ENCODE measurements around the gene DPP6.

DPP6 gene

DNA sequence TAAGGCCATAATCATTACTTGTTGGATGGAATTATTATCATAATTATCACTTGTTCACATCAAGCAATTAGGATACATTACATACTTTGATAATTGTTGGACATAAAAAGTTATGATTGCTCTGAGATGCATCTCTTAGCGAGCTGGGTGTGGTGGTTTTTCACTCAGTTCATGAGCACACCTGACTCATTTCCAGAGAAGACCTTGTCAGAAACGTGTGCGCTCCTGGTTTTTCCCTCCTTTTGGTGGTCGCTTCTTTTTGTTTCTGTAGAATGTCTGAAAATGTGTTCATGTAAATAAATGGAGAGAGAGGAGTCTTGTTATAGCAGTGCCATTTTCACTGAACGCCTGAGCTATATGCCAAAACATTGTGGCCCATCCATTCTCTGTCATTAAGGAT is 809.4 kb downstream of the DPP6 start:
- no peaks in the 10 kb centered on the region for H3K9me3 ChIP-seq (ENCODE audit: low read depth, low read length)
- no peaks in the 10 kb centered on the region for H3K36me3 ChIP-seq (ENCODE audit: insufficient read depth, low read length)
- no peak overlapping the region for H3K27ac ChIP-seq
- TF ChIP-seq POLR2AphosphoS5 (IDR thresholded peaks at IDR 0.05; ENCODE audit: borderline replicate concordance, low read depth, low read length) (no peak), FOXP2 (optimal IDR thresholded peaks at IDR 0.05; ENCODE audit: control extremely low read depth, extremely low read length, insufficient read depth) (no peak), EZH2 (IDR thresholded peaks at IDR 0.05) (no peak)
- no peak for DNase-seq (ENCODE audit: low read depth, low spot score)
- H3K9ac ChIP-seq (ENCODE audit: insufficient read length): no peak overlapping the region
- H3K4me3 ChIP-seq: no peak overlapping the region

DNA sequence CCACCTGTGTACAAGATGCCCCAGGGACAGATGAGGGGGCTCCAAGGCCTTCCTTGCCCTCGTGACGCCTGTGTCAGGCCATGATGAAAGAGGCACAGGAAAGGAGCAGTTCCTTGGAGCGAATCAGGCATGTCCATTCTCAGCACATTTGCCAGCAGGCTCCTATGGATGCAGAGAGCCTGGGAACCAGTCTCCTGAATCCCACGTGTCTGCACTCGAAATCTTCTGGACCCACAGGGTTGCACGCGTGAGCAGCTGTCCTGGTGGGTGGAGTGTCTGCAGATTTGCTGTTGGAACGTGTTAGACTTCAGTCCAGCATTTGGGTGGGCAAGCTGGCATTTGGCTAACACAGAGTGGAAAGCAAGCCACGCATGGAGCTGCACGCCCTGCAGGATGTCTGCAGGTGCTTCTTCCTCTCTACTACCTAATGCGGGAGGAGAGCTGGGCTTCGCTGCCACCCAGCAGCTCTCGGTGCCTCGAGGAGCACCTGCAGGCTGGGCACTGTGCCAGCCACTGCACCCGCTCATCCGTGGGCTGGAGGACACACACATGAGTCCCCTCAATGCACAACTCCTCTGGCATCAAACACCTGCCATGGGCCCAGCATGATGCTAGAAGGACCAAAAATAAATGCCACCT is 810.1 kb downstream of the DPP6 start:
- TF ChIP-seq FOXP2 (optimal IDR thresholded peaks at IDR 0.05; ENCODE audit: control extremely low read depth, extremely low read length, insufficient read depth): no peak
- no peak for TF ChIP-seq POLR2AphosphoS5 (IDR thresholded peaks at IDR 0.05; ENCODE audit: borderline replicate concordance, low read depth, low read length)
- no peak for TF ChIP-seq EZH2 (IDR thresholded peaks at IDR 0.05)
- Histone ChIP-seq H3K36me3 (ENCODE audit: insufficient read depth, low read length) (no peaks in the 10 kb centered on the region), H3K27ac (no peak overlapping the region), H3K9ac (ENCODE audit: insufficient read length) (no peak overlapping the region), H3K4me3 (no peak overlapping the region), H3K9me3 (ENCODE audit: low read depth, low read length) (no peaks in the 10 kb centered on the region)
- no peak for DNase-seq (ENCODE audit: low read depth, low spot score)

DNA sequence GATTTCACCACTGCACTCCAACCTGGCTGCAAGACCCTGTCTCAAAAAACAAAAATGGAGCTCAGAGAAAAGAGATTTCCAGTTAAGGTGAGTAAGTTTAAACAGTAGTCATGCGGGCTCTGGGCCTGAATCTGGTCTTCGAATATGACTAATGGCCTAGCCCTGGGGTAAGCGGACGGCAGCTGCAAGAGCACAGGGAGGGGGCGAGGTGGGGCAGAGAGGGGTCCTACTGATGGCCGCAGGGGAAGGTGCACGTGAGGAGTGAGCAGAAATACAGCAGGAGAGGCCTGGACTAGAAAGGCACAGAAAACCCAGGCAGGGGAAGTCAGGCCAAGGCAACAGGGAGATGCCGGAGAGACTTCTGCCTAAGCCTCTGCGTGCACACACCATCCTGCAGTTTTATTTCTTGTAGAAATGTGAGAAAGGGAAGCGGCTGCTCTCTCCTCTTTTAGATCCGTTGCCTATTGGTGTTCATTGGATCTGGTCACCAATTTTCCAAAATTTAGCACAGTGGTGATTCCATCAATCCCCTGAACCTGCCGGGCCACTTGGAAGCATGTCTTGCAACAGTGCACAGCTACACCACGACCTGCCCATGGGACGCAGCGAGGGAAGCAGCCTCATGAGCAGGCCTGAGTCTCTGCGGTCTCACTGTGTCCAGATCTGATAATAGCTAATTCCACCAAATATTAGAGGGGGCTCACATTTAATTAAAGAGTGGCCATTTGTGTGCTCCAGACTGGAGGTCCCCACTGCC is 811.7 kb downstream of the DPP6 start:
- no peak for DNase-seq (ENCODE audit: low read depth, low spot score)
- Histone ChIP-seq H3K27ac (no peak overlapping the region), H3K9me3 (ENCODE audit: low read depth, low read length) (no peaks in the 10 kb centered on the region), H3K9ac (ENCODE audit: insufficient read length) (no peak overlapping the region), H3K36me3 (ENCODE audit: insufficient read depth, low read length) (no peaks in the 10 kb centered on the region), H3K4me3 (no peak overlapping the region)
- TF ChIP-seq POLR2AphosphoS5 (IDR thresholded peaks at IDR 0.05; ENCODE audit: borderline replicate concordance, low read depth, low read length): no peak

- no peak for TF ChIP-seq POLR2AphosphoS5 (IDR thresholded peaks at IDR 0.05; ENCODE audit: borderline replicate concordance, low read depth, low read length)
- no peak for TF ChIP-seq FOXP2 (optimal IDR thresholded peaks at IDR 0.05; ENCODE audit: control extremely low read depth, extremely low read length, insufficient read depth)
- no peak for TF ChIP-seq EZH2 (IDR thresholded peaks at IDR 0.05)
- Histone ChIP-seq H3K9ac (ENCODE audit: insufficient read length) (no peak overlapping the region), H3K27ac (no peak overlapping the region), H3K9me3 (ENCODE audit: low read depth, low read length) (no peaks in the 10 kb centered on the region), H3K36me3 (ENCODE audit: insufficient read depth, low read length) (no peaks in the 10 kb centered on the region), H3K4me3 (no peak overlapping the region)
- DNase-seq (ENCODE audit: low read depth, low spot score): no peak
Measured at GRCh38 chr7:154864523-154864891, 812.3 kb downstream of the DPP6 start.

DNA sequence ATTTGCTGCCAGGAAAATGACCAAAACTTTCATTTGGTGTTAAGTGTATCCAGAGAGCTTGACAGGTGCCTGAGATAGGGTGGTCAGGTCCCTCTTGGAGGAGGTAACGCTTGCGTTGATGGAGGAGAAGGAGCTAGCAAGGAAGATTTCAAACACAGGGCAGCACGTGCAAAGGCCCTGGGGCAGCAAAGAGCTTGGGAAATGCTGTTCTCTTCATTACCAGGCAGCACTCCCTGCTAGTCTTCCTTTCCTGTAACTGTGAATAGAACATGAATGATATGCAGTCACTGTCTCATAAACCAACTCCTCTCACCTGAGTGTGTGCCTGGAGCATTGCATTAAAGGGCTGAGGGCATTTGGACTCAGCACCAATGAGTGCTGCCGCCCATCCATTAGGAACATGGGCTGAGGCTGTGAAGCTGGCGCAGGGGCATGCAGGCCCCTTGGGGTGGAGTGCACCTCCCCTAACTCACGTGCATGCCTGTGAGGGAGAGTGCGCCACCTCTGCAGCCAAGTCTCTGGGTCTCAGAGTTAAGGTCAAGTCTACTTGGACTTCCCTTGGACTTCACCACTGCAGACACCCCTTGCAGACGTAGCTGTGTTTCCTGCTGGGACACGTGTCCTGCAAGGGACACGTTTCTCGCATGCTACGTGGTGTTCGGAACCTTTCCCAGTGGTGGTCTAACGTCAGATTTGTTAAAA is 813.9 kb downstream of the DPP6 start:
- no peak overlapping the region for H3K27ac ChIP-seq
- TF ChIP-seq FOXP2 (optimal IDR thresholded peaks at IDR 0.05; ENCODE audit: control extremely low read depth, extremely low read length, insufficient read depth) (no peak), POLR2AphosphoS5 (IDR thresholded peaks at IDR 0.05; ENCODE audit: borderline replicate concordance, low read depth, low read length) (no peak), EZH2 (IDR thresholded peaks at IDR 0.05) (no peak)
- no peak for DNase-seq (ENCODE audit: low read depth, low spot score)
- no peaks in the 10 kb centered on the region for H3K36me3 ChIP-seq (ENCODE audit: insufficient read depth, low read length)
- no peak overlapping the region for H3K4me3 ChIP-seq
- H3K9ac ChIP-seq (ENCODE audit: insufficient read length): no peak overlapping the region
- no peaks in the 10 kb centered on the region for H3K9me3 ChIP-seq (ENCODE audit: low read depth, low read length)

GRCh38 chr7:154867068-154867467 is 814.9 kb downstream of the DPP6 start:
- no peak for TF ChIP-seq POLR2AphosphoS5 (IDR thresholded peaks at IDR 0.05; ENCODE audit: borderline replicate concordance, low read depth, low read length)
- TF ChIP-seq FOXP2 (optimal IDR thresholded peaks at IDR 0.05; ENCODE audit: control extremely low read depth, extremely low read length, insufficient read depth): no peak
- no peak for TF ChIP-seq EZH2 (IDR thresholded peaks at IDR 0.05)
- no peaks in the 10 kb centered on the region for H3K9me3 ChIP-seq (ENCODE audit: low read depth, low read length)
- DNase-seq (ENCODE audit: low read depth, low spot score): no peak
- no peaks in the 10 kb centered on the region for H3K36me3 ChIP-seq (ENCODE audit: insufficient read depth, low read length)
- H3K9ac ChIP-seq (ENCODE audit: insufficient read length): no peak overlapping the region
- no peak overlapping the region for H3K4me3 ChIP-seq
- no peak overlapping the region for H3K27ac ChIP-seq

- no peak for DNase-seq (ENCODE audit: low read depth, low spot score)
- no peak for TF ChIP-seq FOXP2 (optimal IDR thresholded peaks at IDR 0.05; ENCODE audit: control extremely low read depth, extremely low read length, insufficient read depth)
- Histone ChIP-seq H3K4me3 (no peak overlapping the region), H3K27ac (no peak overlapping the region), H3K9ac (ENCODE audit: insufficient read length) (no peak overlapping the region), H3K9me3 (ENCODE audit: low read depth, low read length) (no peaks in the 10 kb centered on the region), H3K36me3 (ENCODE audit: insufficient read depth, low read length) (no peaks in the 10 kb centered on the region)
Measured at GRCh38 chr7:154868921-154869320, 816.7 kb downstream of the DPP6 start.

DNA sequence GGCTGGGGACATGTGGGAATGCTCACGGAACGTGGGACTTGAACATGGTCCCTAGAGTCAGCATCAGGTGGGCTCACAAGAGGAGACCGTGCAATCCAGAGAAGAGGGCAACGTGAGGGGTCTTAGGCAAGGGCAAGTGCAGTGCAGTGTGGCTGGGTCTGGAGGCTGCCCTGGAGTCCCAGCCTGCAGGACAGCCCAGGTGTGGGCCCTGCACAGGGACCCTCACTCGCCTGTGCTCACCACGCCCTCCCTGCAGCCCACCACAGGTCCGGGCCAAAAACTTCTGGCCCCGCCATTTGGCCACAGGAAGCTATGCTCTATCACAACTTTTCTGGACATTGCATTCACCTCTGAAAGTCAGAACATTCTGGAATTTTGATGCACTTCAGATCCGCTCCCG is 817.2 kb downstream of the DPP6 start:
- TF ChIP-seq EZH2 (IDR thresholded peaks at IDR 0.05) (no peak), POLR2AphosphoS5 (IDR thresholded peaks at IDR 0.05; ENCODE audit: borderline replicate concordance, low read depth, low read length) (no peak), FOXP2 (optimal IDR thresholded peaks at IDR 0.05; ENCODE audit: control extremely low read depth, extremely low read length, insufficient read depth) (no peak)
- Histone ChIP-seq H3K4me3 (no peak overlapping the region), H3K27ac (no peak overlapping the region), H3K36me3 (ENCODE audit: insufficient read depth, low read length) (no peaks in the 10 kb centered on the region), H3K9ac (ENCODE audit: insufficient read length) (no peak overlapping the region), H3K9me3 (ENCODE audit: low read depth, low read length) (no peaks in the 10 kb centered on the region)
- DNase-seq (ENCODE audit: low read depth, low spot score): no peak
